Stimulated activated CD4-positive, alpha-beta T cell treated with anti-CD3 and anti-CD28 coated beads, TNF-alpha, amount 100 ng/mL, for 24 hours (primary cell): ENCODE results near the gene CHD5.

Experiments
- DNase-seq, 3 experiments: peaks; one replicate each; pipeline ENCODE4 v3.0.0-alpha.2; 2020; ENCODE audit warnings: low read depth in 3 of 3

The CHD5 gene

DNA sequence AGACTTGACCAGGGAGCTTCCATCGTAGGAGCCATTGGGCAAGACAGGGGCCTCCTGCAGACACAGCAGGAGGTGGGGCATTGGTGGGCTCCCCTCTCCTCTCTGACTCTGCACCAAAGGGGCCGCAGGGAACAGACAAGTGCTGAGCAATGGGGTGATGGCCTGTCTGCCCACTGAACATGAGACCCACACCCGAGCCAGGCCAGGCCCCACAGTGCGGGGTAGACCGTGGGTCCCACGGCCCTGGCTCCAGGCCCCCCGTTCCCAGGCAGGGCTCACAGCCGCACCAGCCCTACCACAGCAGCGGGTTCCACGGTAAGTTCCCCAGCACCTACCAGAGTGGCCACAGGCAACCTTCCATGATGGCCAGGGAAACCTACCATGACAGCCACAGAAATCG, 45.9 kb downstream of the CHD5 start:
- DNase-seq = no peak

DNA sequence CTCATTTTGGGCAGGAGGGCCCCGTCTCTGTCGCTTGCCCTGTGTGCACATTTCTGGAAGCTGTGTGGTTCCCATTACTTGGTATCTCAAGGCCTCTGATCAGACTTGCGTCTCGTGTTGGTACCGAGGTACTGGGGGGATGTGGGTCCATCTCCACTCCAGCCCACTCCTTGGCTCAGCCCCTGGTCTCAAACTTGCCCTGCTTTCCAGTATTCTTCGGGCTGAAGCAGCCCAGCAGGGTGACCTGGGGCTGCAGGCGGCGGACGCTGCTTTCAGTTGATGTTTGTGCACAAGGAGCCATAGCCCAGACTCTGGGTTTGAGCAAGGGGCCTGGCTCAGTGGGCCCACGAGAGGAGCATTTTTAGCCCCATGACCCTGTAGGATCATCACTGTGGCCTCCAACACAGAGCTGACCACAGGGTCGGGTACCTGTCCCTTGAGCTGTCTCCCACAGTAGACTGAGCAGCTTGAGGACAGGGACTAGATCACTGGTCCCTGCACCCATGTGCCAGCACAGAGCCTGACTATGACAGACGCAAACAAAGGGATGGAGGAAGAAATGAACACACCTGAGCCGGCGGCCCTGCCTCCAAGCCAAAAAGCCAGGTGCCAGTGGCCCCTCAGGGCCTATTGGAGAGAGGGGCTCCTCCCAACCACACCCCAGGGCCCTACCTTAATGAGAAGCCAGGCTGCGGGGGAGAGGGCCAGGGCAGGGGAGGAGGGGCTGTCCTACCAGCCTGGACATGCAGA, 46.8 kb downstream of the CHD5 start:
- DNase-seq = no peak

DNA sequence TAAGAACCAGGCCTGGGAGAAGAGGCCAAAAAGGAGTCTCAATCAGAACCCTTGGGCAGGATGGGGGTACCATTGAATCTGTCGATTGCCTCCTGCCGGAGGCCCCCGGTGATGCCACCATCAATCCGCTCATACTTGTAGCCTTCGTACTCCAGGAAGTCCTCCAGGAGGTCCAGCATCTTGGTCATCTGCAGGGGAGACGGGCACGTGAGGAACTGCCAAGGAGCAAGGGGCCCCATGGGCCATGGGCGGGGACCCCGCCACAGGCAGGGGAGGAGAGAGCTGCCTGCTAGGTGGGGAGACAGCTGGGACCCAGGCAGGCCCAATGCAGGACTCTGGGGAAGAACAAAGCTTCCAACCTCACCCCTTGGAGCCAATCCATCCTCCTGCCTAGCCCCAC, 48.6 kb downstream of the CHD5 start:
- DNase-seq = no peak

DNA sequence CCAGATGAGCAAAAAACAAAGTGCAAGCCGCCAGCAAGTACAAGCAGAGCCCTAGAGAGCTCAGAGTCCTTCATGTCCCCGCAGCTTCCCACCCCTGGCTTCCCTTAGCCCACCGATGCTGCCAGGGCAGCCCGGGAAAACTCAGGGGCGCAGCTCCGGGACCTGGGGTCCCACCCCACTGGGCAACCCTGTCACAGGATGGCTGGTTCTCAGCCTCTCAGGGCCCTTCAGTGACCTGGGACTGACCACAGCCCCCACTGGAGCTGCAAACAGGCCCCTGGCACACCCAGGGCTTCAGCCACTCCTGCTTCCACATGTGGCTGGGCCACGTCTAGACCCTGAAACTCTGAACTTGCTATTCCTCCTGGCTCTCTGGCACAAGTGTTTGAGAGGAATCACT, 49.5 kb downstream of the CHD5 start:
- DNase-seq = no peak

DNA sequence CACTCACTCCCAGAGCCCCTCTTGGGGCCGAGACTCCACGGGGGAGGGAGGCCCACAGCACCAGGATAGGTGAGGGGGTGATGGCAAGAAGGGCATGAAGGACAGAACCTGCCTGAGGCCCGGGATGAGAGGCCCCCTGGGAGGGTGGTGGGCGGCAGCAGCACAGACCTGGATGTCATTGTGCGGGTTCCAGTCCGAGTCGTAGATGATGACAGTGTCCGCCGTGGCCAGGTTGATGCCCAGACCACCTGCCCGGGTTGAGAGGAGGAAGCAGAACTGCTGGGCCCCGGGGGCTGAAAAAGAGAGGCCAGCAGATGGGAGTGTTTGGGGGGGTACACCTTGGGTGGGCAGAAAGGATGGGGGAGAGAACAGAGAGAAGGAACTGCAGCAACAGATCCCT, 50.1 kb downstream of the CHD5 start:
- DNase-seq = no peak

DNA sequence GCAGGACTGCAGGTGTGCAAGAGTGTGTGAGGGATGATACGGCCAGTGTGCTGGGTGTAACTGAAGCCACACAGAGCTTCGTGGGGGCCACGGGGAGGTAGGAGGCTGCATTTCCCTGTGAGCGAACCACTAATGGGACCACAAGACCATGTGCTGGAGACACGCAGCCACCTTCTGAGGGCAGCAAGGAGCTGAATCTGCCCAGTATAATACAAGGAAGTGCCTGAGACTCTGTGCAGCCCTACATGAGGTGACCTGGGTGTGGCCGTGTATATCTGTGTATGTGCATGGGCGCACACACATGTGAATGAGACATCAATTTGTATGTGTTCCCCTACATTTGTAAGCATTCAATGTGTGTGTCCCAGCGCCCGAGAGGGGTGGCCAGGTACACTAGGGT, 50.8 kb downstream of the CHD5 start:
- DNase-seq = no peak

DNA sequence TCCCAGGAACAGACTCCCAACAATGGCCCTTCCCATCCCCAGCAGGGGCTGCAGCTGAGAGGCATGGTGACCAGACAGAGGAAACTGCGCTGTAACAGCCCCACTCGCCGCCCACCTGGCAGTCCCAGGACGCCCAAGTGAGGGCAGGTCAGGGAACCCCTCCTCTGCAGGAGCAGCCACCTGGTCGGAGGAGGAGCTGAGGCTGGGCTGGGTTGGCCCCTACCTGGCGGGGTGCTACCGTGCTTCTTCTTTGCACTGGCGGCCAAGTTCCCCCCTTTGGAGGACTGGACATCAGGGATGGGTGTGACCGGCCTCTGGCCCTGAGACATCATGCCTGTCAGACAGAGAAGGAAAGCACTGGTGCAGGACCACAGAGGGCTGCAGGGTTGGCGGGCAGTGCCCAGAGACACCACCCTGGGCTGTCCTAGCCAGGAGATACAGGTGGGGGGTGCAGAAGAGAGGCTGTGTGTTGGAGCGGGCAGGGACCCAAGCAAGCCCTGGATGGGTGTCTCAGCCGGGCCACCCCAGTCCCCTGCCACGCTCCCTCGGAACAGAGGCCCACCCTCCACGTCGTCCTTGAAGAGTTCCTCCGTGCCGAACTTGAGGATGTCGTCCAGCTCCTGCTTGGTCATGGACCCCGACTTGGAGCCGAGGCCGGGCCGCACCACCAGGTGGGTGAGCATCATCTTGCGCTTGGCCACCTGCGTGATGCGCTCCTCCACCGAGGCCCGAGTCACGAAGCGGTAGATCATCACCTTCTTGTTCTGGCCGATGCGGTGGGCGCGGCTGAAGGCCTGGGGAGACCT, 51.6 kb downstream of the CHD5 start:
- no peak for DNase-seq

DNA sequence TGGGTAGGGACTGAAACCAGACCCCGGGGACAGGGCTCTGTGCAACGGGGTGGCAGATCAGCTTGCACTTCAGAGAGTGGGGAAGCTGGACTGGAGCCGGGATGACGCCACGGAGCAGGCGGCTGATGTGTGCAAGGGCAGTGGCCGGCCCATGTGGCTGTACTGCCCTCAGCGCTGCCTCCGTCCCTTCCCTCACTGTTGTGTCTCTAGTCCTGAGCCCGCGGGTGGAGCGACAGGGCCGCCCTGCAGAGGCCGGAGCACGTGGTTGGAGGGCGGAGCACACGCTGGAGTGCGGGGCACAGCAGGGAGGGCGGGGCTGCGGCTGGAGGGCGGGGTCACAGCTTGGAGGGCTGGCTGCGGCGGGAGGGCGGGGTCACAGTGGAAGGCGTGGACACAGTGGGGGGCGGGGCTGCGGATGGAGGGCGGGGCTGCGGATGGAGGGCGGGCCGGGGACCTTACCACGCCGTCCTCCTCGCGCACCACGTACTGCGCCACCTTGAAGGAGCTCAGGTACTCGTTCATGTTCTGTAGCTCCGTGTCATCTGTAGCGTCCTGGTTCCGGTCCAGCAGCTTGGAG, 52.4 kb downstream of the CHD5 start:
- peak; percentile 43 to 75 (median 59) for DNase-seq

DNA sequence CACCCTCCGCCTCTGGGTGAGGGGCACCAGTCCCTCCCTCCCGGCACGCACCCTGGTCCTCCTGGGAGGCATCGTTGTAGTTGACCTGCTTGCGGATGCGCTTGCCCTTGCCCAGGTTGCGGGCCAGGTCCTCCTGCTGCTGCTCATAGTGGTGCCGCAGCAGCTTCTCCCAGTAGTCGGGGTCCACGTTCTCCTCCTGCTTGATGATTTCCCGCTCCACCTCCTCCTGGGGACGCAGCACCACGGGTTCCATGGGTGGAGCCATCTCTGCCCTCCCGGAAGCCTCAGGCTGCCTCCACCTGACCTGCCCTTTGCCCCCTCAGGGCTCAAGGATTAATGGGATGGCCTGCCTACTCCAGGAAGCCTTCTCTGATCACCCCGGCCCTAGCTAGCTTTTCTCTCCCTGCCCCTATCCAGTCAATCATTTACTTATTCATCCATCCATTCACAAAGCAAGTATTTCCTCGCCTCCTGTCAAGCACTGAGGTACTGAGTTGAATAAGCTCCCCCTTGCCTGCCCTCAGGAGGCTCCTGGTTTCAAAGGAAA, 53.5 kb downstream of the CHD5 start:
- DNase-seq = no peak

DNA sequence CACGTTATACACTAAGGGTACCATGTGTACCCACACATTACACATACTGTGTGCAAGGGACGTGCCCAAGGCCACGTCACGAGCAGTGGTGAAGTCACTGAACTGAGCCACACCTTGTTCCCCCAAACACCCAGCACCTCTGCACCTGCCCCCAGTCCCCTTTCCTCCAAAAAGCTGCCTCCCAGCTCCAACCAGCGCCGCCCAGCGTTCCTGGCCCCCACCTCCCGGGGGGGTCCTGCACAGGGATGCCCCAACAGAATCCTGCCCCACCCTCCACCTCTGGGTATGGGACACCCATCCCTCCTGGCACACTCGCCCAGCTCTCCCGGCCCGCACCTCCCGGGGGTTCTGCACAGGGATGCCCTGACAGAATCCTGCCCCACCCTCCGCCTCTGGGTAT, 54.1 kb downstream of the CHD5 start:
- DNase-seq = no peak

DNA sequence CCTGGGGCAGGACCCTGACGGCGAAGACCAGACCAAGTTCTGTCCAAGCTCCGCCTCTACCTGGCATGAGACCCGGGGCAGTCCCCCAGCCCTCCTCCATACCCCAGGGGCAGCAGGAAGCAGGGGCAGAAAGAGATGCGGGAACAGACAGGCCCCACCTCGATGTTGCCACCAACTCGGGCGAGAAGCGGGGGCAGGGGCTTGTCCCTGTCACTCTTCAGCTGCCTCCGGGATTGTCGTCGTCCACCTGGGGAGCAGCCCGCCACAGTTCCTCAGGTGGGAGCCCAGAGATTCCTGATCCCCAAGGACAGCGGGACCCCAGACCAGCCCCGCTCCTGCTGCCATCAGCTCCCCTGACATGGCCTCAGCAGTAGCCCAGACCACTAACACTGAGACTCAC, 54.8 kb downstream of the CHD5 start:
- DNase-seq = no peak

DNA sequence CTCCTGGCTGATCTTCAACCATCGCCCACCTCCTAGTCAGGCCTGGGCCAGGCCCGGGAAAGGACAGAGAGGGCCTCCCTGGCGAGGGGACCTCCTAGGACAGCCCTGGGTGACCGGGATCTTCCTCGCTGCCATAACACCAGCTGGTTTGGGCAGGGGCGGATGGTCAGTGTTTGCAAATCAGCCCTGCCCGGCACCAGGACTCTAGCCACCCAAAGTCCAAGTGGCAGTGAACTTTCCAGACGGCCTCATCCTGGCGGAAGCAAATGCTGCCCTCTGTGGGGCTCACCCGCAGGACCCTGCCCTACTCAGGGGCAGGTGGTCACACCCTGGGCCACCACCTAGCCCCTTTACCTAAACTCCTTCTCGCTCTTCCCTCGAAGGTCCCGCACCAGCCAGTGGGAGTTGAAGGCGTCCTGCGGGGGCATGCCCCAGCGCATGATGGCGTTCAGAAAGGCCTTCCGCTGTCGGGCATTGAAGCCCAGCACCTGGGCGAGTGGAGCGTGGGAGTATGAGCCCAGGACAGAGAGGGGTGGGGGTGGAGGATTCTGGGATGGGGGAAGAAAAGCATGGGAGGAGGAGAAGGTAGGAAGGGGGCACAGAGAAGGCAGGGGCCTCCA, 55.3 kb downstream of the CHD5 start:
- no peak for DNase-seq

DNA sequence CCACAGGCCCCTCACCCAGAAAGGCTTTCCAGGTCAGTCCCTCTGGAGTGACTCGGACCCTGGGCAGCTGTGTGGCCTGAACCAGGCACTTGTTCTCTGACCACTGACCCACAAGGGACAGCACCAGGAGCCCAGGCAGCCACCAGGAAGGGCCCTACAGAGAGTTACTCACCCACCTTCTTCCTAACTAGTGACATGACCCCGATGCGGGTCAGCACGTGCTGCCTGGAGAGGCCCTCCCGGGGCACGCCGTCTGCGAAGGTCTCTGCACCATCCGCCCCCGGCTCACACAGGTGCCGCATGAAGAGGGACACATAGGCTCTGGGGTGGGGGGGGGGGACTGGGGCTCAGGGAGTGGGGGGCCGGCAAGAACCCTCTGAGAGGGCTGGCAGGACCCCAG, 55.8 kb downstream of the CHD5 start:
- DNase-seq = no peak

DNA sequence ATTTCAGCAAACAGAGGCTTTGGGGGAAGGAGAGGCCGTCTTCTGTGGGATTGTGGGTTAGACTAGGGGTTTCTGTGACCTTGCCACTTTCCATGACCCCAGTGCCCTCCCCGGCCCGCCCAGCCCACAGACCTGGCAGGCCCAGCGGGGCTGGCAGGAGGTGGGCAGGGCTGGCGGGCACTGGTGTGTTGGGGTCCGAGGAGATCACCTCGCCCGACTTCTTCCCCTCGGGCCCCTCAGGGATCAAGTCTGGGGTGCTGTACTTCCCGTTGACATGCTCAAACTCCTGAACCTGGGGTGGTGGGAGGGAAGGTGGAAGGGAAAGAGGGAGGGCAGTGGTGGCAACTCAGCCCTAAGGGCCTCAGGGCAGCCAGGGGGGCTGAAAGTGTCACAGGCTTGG, 56.3 kb downstream of the CHD5 start:
- DNase-seq = no peak

DNA sequence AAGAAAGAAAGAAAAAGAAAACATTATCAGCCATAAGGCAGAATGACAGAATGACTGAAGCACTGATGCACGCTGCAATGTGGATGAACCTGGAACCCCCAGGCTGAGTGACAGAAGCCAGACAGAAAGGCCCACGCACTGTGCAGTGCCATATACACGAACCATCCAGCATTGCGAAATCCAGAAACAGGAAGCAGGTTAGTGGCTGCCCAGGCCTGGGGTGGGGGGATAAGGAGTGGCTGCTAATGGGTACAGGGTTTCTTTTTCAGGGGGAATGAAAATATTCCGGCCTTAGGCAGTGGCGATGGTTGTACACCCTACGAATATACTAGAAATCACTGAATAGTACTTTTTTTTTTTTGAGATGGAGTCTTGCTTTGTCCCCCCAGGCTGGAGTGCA, 57.0 kb downstream of the CHD5 start:
- no peak for DNase-seq

DNA sequence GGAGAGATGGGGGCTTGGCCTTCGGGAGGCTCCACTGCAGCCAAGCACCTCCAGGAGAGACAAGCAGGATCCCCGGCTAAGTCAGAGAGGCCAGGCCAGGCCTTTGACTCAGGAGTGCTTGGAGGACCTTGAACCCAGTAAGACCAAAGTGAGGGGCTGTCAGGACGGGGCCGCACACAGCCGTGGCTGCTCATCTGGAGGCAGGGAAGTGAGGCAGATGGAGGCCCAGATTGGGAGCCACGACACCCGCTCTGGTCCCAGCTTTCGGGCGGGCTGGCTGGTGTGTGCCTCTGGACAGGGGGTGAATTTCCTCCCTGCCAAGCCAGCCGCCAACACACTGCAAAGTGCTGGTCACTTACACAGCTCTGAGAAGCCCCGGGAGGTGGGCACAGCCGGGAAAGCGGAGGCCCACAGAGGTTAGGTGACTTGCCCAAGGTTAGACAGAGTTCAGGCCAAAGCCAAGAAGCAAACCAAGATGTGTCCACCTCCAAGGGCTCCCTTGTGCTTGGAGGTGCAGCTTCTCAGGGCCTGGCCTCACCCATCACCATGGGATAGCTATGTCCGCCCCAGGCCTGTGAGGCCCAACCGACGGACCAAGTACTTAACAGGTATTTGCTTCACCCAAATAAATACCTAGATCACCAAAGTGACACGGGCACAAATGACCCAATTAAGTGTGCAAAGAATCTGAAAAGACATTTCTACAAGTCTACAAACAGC, 58.3 kb downstream of the CHD5 start:
- DNase-seq = no peak

DNA sequence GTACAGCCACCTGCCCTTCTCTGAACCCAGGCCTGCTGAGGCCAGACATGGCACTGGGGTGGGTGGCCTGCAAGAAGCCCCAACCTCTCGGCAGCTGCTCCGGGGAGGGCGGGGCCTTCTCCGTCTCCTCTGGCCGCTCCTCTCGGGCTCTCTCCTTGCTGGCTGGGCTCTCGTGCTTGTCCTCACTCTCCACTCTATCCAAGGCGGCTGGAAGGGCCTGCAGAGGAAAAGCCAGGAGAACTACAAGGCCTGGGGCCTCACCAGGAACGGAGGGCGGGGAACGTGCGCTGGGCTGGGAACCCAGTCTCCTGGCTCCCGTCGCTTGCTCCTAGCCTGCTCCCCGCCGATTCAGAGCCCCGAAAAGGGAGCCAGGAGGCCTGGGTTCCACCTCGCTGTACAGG, 59.1 kb downstream of the CHD5 start:
- DNase-seq = no peak

DNA sequence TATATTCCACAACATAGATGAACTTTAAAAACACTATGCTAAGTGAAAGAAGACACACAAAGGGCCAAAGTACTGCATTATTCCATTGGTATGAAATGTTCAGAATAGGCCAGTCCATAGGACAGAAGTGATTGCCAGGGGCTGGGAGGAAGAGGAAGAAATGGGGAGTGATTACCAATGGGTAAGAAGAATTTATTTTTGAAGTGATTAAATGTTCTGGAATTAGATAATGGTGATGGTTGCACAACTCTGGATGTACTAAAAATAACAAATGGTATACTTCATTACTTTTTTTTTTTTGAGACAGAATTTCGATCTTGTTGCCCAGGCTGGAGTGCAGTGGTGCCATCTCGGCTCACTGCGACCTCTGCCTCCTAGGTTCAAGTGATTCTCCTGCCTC, 61.7 kb downstream of the CHD5 start:
- no peak for DNase-seq

DNA sequence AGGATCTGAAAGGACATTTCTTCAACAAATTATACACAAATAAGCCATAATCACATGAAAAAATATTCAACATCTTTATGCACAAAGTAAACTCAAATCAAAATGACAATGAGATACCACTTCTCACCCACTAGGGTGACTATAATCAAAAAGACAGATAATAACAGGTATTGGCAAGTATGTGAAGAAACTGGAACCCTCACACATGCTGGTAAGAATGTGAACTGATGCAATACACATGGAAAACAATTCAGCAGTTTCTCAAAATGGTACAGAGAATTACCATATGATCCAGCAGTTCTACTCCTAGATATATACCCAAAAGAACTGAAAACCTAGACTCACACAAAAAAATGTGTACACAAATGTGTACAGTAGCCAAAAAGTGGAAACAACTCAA, 62.5 kb downstream of the CHD5 start:
- no peak for DNase-seq

DNA sequence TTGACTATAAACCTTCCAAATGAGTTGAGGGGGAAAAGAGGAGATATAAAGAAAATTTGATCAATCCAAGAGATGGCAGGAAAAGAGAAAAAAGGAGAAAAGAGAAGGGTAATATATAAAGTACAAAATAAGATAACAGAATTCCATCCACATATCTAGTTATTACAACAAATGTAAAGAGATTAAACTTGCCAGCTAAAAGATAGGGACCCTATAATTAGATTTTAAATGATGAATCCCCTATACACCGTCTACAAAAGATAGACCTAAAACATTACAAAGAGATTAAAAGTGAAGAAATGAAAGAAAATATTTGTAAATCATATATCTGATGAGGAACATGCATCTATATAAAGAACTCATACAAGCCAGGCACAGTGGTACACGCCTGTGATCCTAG, 63.1 kb downstream of the CHD5 start:
- DNase-seq = no peak

DNA sequence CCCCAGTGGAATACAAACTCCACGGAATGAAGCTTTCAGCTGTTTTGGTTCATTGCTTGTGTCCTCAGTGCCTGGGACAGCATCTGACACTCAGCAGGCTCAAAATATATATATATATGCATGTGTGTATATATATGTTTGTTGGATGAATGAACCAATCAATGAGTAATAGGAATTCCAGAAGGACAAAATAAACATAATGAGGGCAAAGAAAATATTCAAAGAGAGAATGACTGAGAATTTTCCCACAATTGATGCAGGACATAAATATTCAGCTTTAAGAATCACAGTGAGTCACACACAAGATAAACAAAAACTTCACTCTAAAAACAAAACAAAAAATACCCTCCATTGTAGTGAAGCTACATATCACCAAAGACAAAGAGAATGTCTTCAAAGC, 64.0 kb downstream of the CHD5 start:
- DNase-seq = no peak

DNA sequence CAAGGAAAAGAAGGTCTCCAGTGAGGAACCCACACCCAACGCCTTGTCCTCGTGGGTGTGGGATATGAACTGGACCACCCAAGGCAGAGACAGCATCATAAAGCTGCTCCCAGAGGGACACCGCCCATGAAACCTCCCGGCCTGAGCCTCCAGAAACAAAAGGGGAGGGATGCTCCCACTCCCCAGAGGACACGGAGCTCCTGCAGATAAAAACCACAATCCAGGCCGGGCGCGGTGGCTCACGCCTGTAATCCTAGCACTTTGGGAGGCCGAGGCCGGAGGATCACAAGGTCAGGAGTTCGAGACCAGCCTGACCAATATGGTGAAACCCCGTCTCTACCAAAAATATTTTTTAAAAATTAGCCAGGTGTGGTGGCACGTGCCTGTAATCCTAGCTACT, 66.4 kb downstream of the CHD5 start:
- no peak for DNase-seq
